RWPE1 (cell line): ENCODE measurements around the gene CHI3L1.

ENCODE experiments used
- CTCF ChIA-PET: fragments of 350-600 bp; sonication (Branson Sonifier 250); formaldehyde crosslinking; extraction: SDS; loops from one replicate; lab custom pipeline; 2021; lab: Yijun Ruan, JAX
- POLR2A ChIA-PET: fragments of 400-600 bp; formaldehyde crosslinking; extraction: SDS; loops from one replicate; lab custom pipeline; 2020; ENCODE audit warnings: antibody characterized with exemption; ENCODE audit not compliant: low non-redundant PET; lab: Yijun Ruan, JAX
- DNase-seq: peaks from one replicate; pipeline ENCODE4 v3.0.0; 2012; ENCODE audit warnings: low spot score
- H3K27ac ChIP-seq: fragments of 450-650 bp; 2 replicates; pipeline ENCODE4 v1.5.1; 2017
- CTCF ChIP-seq: fragments of 450-650 bp; conservative IDR thresholded peaks from 2 replicates; pipeline ENCODE4 v1.5.1; 2017; ENCODE audit warnings: low read depth, mild to moderate bottlenecking

CHI3L1 gene

GRCh38 chr1:203156280-203156679, 30.2 kb downstream of the CHI3L1 start:
- no peak overlapping the region for H3K27ac ChIP-seq
- CTCF ChIA-PET, result no interaction called here
- POLR2A ChIA-PET, result no interaction called here
- no peak for TF ChIP-seq CTCF
- no peak for DNase-seq

- ChIA-PET POLR2A (no interaction called here), CTCF (interaction anchor here (0.8 to 1.9 kb wide), 5 partner anchors 18 to 115 kb away, joined by 4 to 10 read pairs (median 7); no protein-coding TSS in a partner anchor)
- TF ChIP-seq CTCF, result no peak
- peak; percentile 84 for DNase-seq
- H3K27ac ChIP-seq, result peak overlapping the region; percentile 69
Observed at GRCh38 chr1:203153989-203154821, 32.3 kb downstream of the CHI3L1 start.

- no peak for TF ChIP-seq CTCF
- ChIA-PET CTCF (interaction anchor here (0.8 to 1.9 kb wide), 5 partner anchors 19 to 514 kb away, joined by 3 to 10 read pairs (median 5); no protein-coding TSS in a partner anchor), POLR2A (interaction anchor here (0.5 kb wide), 1 partner anchor 59 kb away, joined by 5 read pairs; no protein-coding TSS in a partner anchor)
- H3K27ac ChIP-seq, result peak overlapping the region; percentile 69
- no peak for DNase-seq
Observed at GRCh38 chr1:203153051-203153988, 33.2 kb downstream of the CHI3L1 start.

GRCh38 chr1:203152158-203153034, 34.1 kb downstream of the CHI3L1 start:
- no peak for TF ChIP-seq CTCF
- CTCF ChIA-PET, result interaction anchor here (0.7 to 1.9 kb wide), 5 partner anchors 20 to 515 kb away, joined by 3 to 12 read pairs (median 3); no protein-coding TSS in a partner anchor
- peak overlapping the region; percentile 69 for H3K27ac ChIP-seq
- peak; percentile 90 for DNase-seq
- POLR2A ChIA-PET, result interaction anchor here (0.5 kb wide), 1 partner anchor 58 kb away, joined by 5 read pairs; no protein-coding TSS in a partner anchor

GRCh38 chr1:203151362-203152157, 34.9 kb downstream of the CHI3L1 start:
- no peak for DNase-seq
- ChIA-PET POLR2A (no interaction called here), CTCF (interaction anchor here (1.0 to 1.9 kb wide), 6 partner anchors 15 to 115 kb away, joined by 3 to 12 read pairs (median 4); no protein-coding TSS in a partner anchor)
- no peak for TF ChIP-seq CTCF
- peak overlapping the region; percentile 69 for H3K27ac ChIP-seq
